ENCODE results near the gene TRMT2B. TPM values are rescaled to one million over a fixed set of nuclear protein-coding genes. Genes with fewer than 3 reads are reported as not detected.

Gene TRMT2B
- total RNA-seq, 1 experiment from 2014 or later = 9.5 TPM

- no peak for ATAC-seq
- Histone ChIP-seq H3K9ac (ENCODE audit: low read length) (no peak overlapping the region), H3K9me2 (ENCODE audit: insufficient read depth) (no peaks in the 10 kb centered on the region), H3K4me2 (ENCODE audit: low read length) (no peak overlapping the region), H3K27ac (ENCODE audit: low read depth, low read length) (no peak overlapping the region), H3K9me3 (ENCODE audit: control insufficient read depth in 1 of 2, insufficient read depth in 1 of 2, low read depth in 1 of 2, low read length in 2 of 2) (no peaks in the 10 kb centered on the region), H4K20me1 (ENCODE audit: insufficient read depth) (no peaks in the 10 kb centered on the region), H2AFZ (ENCODE audit: low read depth, low read length, poor library complexity, severe bottlenecking) (no peak overlapping the region), H3K4me3 (replicated peaks in 1 of 2; ENCODE audit: low read depth in 1 of 2, low read length in 2 of 2) (no peak overlapping the region), H3K36me3 (ENCODE audit: control insufficient read depth in 1 of 2, insufficient read depth in 2 of 2, low read length in 2 of 2) (no peaks in the 10 kb centered on the region; a peak in 1 of 4 replicates), H3K27me3 (ENCODE audit: insufficient read depth, low read length) (no peaks in the 10 kb centered on the region), H3K79me2 (ENCODE audit: insufficient read depth, low read length) (no peaks in the 10 kb centered on the region), H3K4me1 (ENCODE audit: control insufficient read depth in 1 of 2, insufficient read depth in 2 of 2, low read length in 2 of 2) (peaks cover 13 to 21% of the 10 kb centered on the region in 2 experiments)
- ChIA-PET CTCF (no interaction called here), POLR2A (no interaction called here), RAD21 (ENCODE audit: low non-redundant PET in 1 of 2, low total read pairs in 2 of 2, uncharacterized antibody in 2 of 2, unreplicated experiment in 2 of 2) (no interaction called here)
- BruUV-seq (replicated peaks) = no TSS peak
- DNase-seq (ENCODE audit: low read depth, low spot score) = no peak
- no peak for TF ChIP-seq REST (IDR thresholded peaks at IDR 0.05; ENCODE audit: low read depth)
- TF ChIP-seq ZNF274 (IDR thresholded peaks at IDR 0.05; ENCODE audit: low read depth, low read length) = no peak
- TF ChIP-seq MAX (IDR thresholded peaks at IDR 0.05) = no peak
- TF ChIP-seq ATF3 (IDR thresholded peaks at IDR 0.05) = no peak
- TF ChIP-seq ZBTB33 (IDR thresholded peaks at IDR 0.05; ENCODE audit: extremely low read depth, insufficient replicate concordance, low read length) = no peak
- no peak for TF ChIP-seq CEBPB (IDR thresholded peaks at IDR 0.05; ENCODE audit: low read depth)
- no peak for TF ChIP-seq ELF1 (IDR thresholded peaks at IDR 0.05; ENCODE audit: borderline replicate concordance, low read depth)
- no peak for TF ChIP-seq YY1 (IDR thresholded peaks at IDR 0.05; ENCODE audit: extremely low read depth, insufficient replicate concordance, low read depth, low read length)
- no peak for TF ChIP-seq CBX3 (IDR thresholded peaks at IDR 0.05; ENCODE audit: low read depth)
- no peak for TF ChIP-seq SRF (IDR thresholded peaks at IDR 0.05; ENCODE audit: low read depth)
- no peak for TF ChIP-seq TCF7L2 (IDR thresholded peaks at IDR 0.05; ENCODE audit: borderline replicate concordance, extremely low read depth, insufficient read depth, insufficient read length)
- no peak for TF ChIP-seq EZH2 (IDR thresholded peaks at IDR 0.05)
- no peak for TF ChIP-seq SIN3A (IDR thresholded peaks at IDR 0.05; ENCODE audit: low read depth)
- no peak for TF ChIP-seq FOSL1 (IDR thresholded peaks at IDR 0.05; ENCODE audit: low read depth)
- no peak for TF ChIP-seq RAD21 (IDR thresholded peaks at IDR 0.05; ENCODE audit: low read depth)
- TF ChIP-seq POLR2AphosphoS5 (IDR thresholded peaks at IDR 0.05; ENCODE audit: low read depth, low read length) = no peak
- no peak for TF ChIP-seq SP1 (IDR thresholded peaks at IDR 0.05; ENCODE audit: low read depth)
- intact Hi-C loops (cut with micrococcal nuclease) = no loop called here
Observed at GRCh38 chrX:100990139-100990538, 61.8 kb downstream of the TRMT2B start.

All from HCT116 (cell line).